Measurements from ENCODE around the gene UBASH3A.

DNA sequence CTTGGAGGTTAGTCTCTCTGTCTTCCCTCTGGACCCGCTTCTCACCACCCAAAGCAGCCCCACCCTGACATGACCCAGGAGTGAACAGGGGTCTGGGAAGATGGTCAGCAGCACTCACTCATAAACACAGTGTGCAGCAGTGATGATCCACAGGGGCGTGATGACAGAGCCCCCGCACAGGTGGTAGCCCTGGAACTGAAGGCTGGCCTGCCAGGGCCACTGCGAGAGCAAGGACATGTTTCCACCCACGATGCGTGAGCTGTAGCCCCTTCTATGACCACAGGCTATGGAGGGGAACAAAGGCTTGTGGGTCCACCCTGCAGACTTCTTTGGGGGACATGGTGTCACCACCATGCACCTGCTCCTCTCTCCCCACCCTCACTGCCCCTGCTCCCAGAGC lies 20.8 kb upstream of the UBASH3A start:
- no peak for TF ChIP-seq ZNF629 (tag by site-specific recombination; IDR thresholded peaks at IDR 0.05)
- no peak for TF ChIP-seq ZBTB8A (tag by site-specific recombination; IDR thresholded peaks at IDR 0.05)
- no peak for TF ChIP-seq IKZF3 (tag by site-specific recombination; IDR thresholded peaks at IDR 0.05)
- TF ChIP-seq, protein P1, sequence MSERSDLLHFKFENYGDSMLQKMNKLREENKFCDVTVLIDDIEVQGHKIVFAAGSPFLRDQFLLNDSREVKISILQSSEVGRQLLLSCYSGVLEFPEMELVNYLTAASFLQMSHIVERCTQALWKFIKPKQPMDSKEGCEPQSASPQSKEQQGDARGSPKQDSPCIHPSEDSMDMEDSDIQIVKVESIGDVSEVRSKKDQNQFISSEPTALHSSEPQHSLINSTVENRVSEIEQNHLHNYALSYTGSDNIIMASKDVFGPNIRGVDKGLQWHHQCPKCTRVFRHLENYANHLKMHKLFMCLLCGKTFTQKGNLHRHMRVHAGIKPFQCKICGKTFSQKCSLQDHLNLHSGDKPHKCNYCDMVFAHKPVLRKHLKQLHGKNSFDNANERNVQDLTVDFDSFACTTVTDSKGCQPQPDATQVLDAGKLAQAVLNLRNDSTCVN (tag by site-specific recombination; optimal IDR thresholded peaks at IDR 0.05): no peak
- TF ChIP-seq ZNF121 (tag by site-specific recombination; IDR thresholded peaks at IDR 0.05): no peak
- no peak for TF ChIP-seq ZNF350 (tag by site-specific recombination; IDR thresholded peaks at IDR 0.05)
- TF ChIP-seq ZNF514 (tag by site-specific recombination; IDR thresholded peaks at IDR 0.05): no peak
- TF ChIP-seq, protein P2, sequence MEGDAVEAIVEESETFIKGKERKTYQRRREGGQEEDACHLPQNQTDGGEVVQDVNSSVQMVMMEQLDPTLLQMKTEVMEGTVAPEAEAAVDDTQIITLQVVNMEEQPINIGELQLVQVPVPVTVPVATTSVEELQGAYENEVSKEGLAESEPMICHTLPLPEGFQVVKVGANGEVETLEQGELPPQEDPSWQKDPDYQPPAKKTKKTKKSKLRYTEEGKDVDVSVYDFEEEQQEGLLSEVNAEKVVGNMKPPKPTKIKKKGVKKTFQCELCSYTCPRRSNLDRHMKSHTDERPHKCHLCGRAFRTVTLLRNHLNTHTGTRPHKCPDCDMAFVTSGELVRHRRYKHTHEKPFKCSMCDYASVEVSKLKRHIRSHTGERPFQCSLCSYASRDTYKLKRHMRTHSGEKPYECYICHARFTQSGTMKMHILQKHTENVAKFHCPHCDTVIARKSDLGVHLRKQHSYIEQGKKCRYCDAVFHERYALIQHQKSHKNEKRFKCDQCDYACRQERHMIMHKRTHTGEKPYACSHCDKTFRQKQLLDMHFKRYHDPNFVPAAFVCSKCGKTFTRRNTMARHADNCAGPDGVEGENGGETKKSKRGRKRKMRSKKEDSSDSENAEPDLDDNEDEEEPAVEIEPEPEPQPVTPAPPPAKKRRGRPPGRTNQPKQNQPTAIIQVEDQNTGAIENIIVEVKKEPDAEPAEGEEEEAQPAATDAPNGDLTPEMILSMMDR (tag by site-specific recombination; IDR thresholded peaks at IDR 0.05): no peak
- TF ChIP-seq SETDB1 (IDR thresholded peaks at IDR 0.05; ENCODE audit: insufficient read length, low read length): no peak
- TF ChIP-seq, protein P3, sequence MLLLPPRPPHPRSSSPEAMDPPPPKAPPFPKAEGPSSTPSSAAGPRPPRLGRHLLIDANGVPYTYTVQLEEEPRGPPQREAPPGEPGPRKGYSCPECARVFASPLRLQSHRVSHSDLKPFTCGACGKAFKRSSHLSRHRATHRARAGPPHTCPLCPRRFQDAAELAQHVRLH (tag by site-specific recombination; IDR thresholded peaks at IDR 0.05): no peak
- TF ChIP-seq, protein P4, sequence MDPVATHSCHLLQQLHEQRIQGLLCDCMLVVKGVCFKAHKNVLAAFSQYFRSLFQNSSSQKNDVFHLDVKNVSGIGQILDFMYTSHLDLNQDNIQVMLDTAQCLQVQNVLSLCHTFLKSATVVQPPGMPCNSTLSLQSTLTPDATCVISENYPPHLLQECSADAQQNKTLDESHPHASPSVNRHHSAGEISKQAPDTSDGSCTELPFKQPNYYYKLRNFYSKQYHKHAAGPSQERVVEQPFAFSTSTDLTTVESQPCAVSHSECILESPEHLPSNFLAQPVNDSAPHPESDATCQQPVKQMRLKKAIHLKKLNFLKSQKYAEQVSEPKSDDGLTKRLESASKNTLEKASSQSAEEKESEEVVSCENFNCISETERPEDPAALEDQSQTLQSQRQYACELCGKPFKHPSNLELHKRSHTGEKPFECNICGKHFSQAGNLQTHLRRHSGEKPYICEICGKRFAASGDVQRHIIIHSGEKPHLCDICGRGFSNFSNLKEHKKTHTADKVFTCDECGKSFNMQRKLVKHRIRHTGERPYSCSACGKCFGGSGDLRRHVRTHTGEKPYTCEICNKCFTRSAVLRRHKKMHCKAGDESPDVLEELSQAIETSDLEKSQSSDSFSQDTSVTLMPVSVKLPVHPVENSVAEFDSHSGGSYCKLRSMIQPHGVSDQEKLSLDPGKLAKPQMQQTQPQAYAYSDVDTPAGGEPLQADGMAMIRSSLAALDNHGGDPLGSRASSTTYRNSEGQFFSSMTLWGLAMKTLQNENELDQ (tag by site-specific recombination; IDR thresholded peaks at IDR 0.05; ENCODE audit: low read depth): no peak
- no peak for TF ChIP-seq ZNF416 (tag by site-specific recombination; IDR thresholded peaks at IDR 0.05)
- no peak for TF ChIP-seq ZNF302 (tag by site-specific recombination; IDR thresholded peaks at IDR 0.05; ENCODE audit: low read depth)
- TF ChIP-seq RBAK (tag by site-specific recombination; IDR thresholded peaks at IDR 0.05): no peak
